ENCODE data around the gene PFDN2.

PFDN2 gene

DNA sequence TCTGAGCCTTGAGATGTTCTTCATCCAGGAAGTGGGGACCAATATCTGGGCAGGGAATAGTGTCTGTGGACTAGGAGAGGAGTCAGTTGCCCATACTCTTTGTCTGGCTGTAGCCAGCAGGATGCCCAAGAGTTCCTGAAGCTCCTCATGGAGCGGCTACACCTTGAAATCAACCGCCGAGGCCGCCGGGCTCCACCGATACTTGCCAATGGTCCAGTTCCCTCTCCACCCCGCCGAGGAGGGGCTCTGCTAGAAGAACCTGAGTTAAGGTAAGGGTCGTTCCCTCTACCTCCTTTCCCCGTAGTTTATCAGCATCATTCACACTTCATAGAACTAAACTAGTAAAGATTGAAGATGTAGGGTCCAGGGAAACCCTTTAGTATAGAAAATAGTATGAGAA is 45.0 kb upstream of the PFDN2 start:
- TF ChIP-seq, protein P1, sequence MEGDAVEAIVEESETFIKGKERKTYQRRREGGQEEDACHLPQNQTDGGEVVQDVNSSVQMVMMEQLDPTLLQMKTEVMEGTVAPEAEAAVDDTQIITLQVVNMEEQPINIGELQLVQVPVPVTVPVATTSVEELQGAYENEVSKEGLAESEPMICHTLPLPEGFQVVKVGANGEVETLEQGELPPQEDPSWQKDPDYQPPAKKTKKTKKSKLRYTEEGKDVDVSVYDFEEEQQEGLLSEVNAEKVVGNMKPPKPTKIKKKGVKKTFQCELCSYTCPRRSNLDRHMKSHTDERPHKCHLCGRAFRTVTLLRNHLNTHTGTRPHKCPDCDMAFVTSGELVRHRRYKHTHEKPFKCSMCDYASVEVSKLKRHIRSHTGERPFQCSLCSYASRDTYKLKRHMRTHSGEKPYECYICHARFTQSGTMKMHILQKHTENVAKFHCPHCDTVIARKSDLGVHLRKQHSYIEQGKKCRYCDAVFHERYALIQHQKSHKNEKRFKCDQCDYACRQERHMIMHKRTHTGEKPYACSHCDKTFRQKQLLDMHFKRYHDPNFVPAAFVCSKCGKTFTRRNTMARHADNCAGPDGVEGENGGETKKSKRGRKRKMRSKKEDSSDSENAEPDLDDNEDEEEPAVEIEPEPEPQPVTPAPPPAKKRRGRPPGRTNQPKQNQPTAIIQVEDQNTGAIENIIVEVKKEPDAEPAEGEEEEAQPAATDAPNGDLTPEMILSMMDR (IDR thresholded peaks at IDR 0.05), result no peak
- no peak overlapping the region for H3K4me3 ChIP-seq
- no peak for DNase-seq (ENCODE audit: low spot score)
- no peak overlapping the region for H3K27ac ChIP-seq

DNA sequence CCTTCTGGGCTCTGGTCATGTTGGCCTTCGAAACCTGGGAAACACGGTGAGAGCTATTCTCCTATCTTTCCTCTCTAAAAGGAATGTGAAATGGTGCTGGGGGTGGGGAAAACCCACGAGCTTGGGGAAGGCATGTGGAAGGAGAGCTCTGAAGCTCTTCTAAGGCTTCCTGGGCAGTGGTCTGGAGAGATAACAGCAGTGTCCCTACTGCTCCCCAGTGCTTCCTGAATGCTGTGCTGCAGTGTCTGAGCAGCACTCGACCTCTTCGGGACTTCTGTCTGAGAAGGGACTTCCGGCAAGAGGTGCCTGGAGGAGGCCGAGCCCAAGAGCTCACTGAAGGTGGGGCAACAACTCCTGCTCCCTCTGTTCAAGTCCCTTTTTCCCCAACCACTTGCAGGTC is 44.2 kb upstream of the PFDN2 start:
- Histone ChIP-seq H3K4me3 (no peak overlapping the region), H3K27ac (no peak overlapping the region)
- no peak for DNase-seq (ENCODE audit: low spot score)
- TF ChIP-seq, protein P1 (IDR thresholded peaks at IDR 0.05), result no peak

DNA sequence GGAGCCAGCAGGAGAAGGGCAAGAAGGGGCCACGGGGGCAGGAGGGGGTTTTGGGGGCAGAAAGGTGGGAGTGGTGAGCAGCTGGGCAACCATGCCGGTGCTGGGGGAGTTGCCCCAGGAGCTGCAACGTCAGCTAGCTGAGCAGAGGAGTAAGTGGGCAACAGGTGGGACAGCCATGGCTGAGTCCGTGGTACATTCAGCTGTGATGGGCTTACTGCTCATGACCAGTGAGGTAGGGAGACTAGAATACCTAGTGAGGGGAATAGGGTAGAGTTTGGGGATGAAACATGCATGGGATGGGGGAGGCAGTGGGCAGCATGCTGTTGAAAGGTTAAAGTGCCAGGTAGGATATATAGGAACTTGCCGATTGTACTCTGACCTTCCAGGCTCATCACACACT is 43.8 kb upstream of the PFDN2 start:
- DNase-seq (ENCODE audit: low spot score), result no peak
- Histone ChIP-seq H3K27ac (no peak overlapping the region), H3K4me3 (no peak overlapping the region)
- TF ChIP-seq, protein P1 (IDR thresholded peaks at IDR 0.05), result no peak

DNA sequence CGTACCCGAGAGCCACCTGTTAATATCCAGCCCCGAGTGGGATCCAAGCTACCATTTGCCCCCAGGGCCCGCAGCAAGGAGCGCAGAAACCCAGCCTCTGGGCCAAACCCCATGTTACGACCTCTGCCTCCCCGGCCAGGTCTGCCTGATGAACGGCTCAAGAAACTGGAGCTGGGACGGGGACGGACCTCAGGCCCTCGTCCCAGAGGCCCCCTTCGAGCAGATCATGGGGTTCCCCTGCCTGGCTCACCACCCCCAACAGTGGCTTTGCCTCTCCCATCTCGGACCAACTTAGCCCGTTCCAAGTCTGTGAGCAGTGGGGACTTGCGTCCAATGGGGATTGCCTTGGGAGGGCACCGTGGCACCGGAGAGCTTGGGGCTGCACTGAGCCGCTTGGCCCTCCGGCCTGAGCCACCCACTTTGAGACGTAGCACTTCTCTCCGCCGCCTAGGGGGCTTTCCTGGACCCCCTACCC is 42.9 kb upstream of the PFDN2 start:
- TF ChIP-seq, protein P1 (IDR thresholded peaks at IDR 0.05), result no peak
- no peak for DNase-seq (ENCODE audit: low spot score)
- Histone ChIP-seq H3K27ac (peak overlapping the region in 1 of 2 donors; percentile 88), H3K4me3 (no peak overlapping the region)

DNA sequence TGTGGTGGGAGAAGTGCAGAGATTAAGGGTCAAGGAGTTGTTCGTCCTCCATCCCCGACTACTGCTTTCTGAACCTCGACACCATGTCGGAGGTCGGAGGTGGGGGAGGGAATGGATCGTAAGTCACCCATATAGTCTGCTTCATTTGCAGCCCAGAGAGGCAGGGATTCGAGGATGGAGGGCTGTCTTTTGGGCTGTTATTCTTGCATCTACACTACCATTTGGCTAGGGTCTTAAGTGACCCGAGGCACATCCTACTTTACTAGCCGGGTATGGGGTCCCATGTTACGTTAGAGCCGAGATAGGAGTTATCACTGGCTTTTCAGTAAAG is 42.0 kb upstream of the PFDN2 start:
- DNase-seq (ENCODE audit: low spot score), result no peak
- peak overlapping the region; percentile 80 to 88 for H3K27ac ChIP-seq
- TF ChIP-seq, protein P1 (IDR thresholded peaks at IDR 0.05), result no peak
- H3K4me3 ChIP-seq, result peak overlapping the region; percentile 93

DNA sequence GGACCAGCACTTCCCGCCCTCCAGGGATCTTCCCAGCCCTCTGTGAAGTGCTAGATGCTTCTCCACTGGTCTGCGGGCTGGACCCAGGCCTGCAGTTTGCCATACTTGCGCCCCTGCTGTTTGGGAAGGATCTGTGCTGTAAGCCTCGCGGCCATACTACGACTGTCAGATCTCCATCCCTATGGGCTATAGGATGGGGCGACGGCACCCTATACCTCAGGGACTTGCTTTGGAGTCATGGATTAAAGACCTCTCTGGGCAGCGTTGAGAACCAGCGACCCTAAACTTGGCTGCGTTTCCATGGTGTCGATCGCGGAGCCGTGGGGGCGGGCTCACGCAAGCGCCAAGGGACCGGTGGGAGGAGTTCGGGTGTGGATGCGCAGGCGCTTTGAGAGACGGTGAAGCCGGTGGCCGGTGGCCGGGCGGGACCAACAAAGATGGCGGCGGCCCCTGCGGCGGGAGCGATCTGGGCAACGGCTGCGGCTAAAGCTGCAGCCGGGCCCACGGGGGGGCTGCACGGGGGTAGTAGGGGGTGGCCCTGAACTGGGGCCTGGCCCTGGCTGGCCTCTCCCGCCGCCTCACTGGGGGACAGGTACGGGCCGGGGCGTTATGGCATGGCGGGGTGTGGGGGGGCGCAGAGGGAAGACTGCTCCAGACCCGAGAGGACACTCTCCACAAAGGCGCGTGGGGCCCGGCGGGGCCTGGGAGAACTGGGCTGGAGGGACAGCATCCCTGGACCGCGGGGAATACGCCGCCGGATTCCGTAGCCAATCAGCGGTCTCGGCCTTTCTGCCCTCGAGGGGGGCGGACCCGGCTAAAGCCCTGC is 41.5 kb upstream of the PFDN2 start, which contains the start of gene USP21:
TSS of gene USP21 (plus strand) at position 414 of the 826 bp plus-strand sequence. CDS start 1,141 bp downstream, outside the sequence.
- Histone ChIP-seq H3K4me3 (peak within 1 kb of the TSS; percentile 93), H3K27ac (peak within 1 kb of the TSS; percentile 80 to 88)
- peak; percentile 94 for DNase-seq (ENCODE audit: low spot score)
- TF ChIP-seq, protein P1 (IDR thresholded peaks at IDR 0.05), result no peak
